HepG2 (cell line): ENCODE measurements around the gene PTGIS. TPM values are rescaled to one million over a fixed set of nuclear protein-coding genes. Genes with fewer than 3 reads are reported as not detected.
A peak's percentile ranks its signal among the peaks of the same experiment; 100 is the strongest.

Experiments
- BORCS8-MEF2B ChIP-seq: sonication (generic); formaldehyde crosslinking; IDR thresholded peaks from 2 replicates; pipeline ENCODE4 v1.8.0; 2022; ENCODE audit warnings: mild to moderate bottlenecking, missing genetic modification reagents
- ETV6 ChIP-seq: sonication (generic); formaldehyde crosslinking; conservative IDR thresholded peaks from 2 replicates; pipeline ENCODE4 v1.4.0; 2020; ENCODE audit warnings: missing genetic modification reagents
- KLF15 ChIP-seq: sonication (generic); formaldehyde crosslinking; IDR thresholded peaks from 2 replicates; pipeline ENCODE4 v1.8.1; 2023; ENCODE audit warnings: borderline replicate concordance, mild to moderate bottlenecking, inconsistent platforms, missing genetic modification reagents, mixed read lengths
- LCORL ChIP-seq, 2 experiments: fragments of 450-650 bp in 1 of 2; sonication (generic) in 1 of 2; formaldehyde crosslinking in 1 of 2; IDR thresholded peaks; 2 replicates each; pipeline versions ENCODE4 v1.5.0 to v1.6.1; 2017 to 2020; ENCODE audit warnings: antibody characterized with exemption in 1 of 2, missing genetic modification reagents in 1 of 2
- MBNL3 ChIP-seq: fragments of 250-450 bp; sonication (Bioruptor Pico); conservative IDR thresholded peaks from 2 replicates; pipeline ENCODE4 v1.8.0; 2022; ENCODE audit warnings: mild to moderate bottlenecking, inconsistent platforms
- NR3C1 ChIP-seq: sonication (generic); formaldehyde crosslinking; IDR thresholded peaks from 2 replicates; pipeline ENCODE4 v1.4.0; 2020; ENCODE audit warnings: missing genetic modification reagents
- PHF8 ChIP-seq: sonication (generic); formaldehyde crosslinking; IDR thresholded peaks from 2 replicates; pipeline ENCODE4 v1.5.0; 2020; ENCODE audit warnings: missing genetic modification reagents
- SKI ChIP-seq: fragments of 450-650 bp; IDR thresholded peaks from one replicate; pipeline ENCODE4 v1.6.1; 2018; ENCODE audit warnings: mild to moderate bottlenecking; ENCODE audit not compliant: partially characterized antibody
- ZFYVE20 ChIP-seq: sonication (generic); formaldehyde crosslinking; IDR thresholded peaks from 2 replicates; pipeline ENCODE4 v1.8.0; 2023; ENCODE audit warnings: low read depth, mild to moderate bottlenecking, moderate library complexity, missing genetic modification reagents, borderline replicate concordance
- ZNF121 ChIP-seq: sonication (generic); formaldehyde crosslinking; IDR thresholded peaks from 2 replicates; pipeline ENCODE4 v1.5.0; 2020; ENCODE audit warnings: mild to moderate bottlenecking, missing genetic modification reagents
- ZNF124 ChIP-seq: sonication (generic); formaldehyde crosslinking; IDR thresholded peaks from 2 replicates; pipeline ENCODE4 v1.4.0; 2020; ENCODE audit warnings: missing genetic modification reagents
- ZNF256 ChIP-seq: sonication (generic); formaldehyde crosslinking; conservative IDR thresholded peaks from 2 replicates; pipeline ENCODE4 v1.4.0; 2020; ENCODE audit warnings: missing genetic modification reagents
- ZNF839 ChIP-seq: sonication (generic); formaldehyde crosslinking; IDR thresholded peaks from 2 replicates; pipeline ENCODE4 v1.4.0; 2020; ENCODE audit warnings: missing genetic modification reagents, mild to moderate bottlenecking, borderline replicate concordance
- polyA plus RNA-seq, 8 experiments: library from polyadenylated mRNA; depleted of rRNA in 3 of 8; stranded (reverse) in 7 of 8; unstranded in 1 of 8; fragments of >200 nt; fragmentation: Illumina TruSeq in 4 of 8; extraction: Trizol in 4 of 8; gene quantifications; 2 replicates each; pipeline versions ENCODE4 v1.2.1 to v1.2.3, GENCODE V29; 2011 to 2016; ENCODE audit warnings: low read depth in 4 of 8, missing spikeins in 1 of 8, mixed read lengths in 1 of 8; ENCODE audit not compliant: insufficient read depth in 1 of 8
- total RNA-seq, 5 experiments: library from RNA; depleted of rRNA; stranded (reverse); fragments of >200 nt; fragmentation: Illumina TruSeq; extraction: Trizol; gene quantifications; 2 replicates each; pipeline ENCODE4 v1.2.3, GENCODE V29; 2016; ENCODE audit warnings: low read depth in 1 of 5
- TF ChIP-seq, protein P1 (sequence below): sonication (generic); formaldehyde crosslinking; IDR thresholded peaks from 2 replicates; pipeline ENCODE4 v1.4.0; 2020; ENCODE audit warnings: mild to moderate bottlenecking, missing genetic modification reagents
- TF ChIP-seq, protein P2 (sequence below): sonication (generic); formaldehyde crosslinking; IDR thresholded peaks from 2 replicates; pipeline ENCODE4 v1.8.1; 2022; ENCODE audit warnings: low read depth, mild to moderate bottlenecking, missing genetic modification reagents
- TF ChIP-seq, protein P3 (sequence below): sonication (generic); formaldehyde crosslinking; IDR thresholded peaks from 2 replicates; pipeline ENCODE4 v1.5.0; 2020; ENCODE audit warnings: missing genetic modification reagents
- TF ChIP-seq, protein P4 (sequence below): sonication (generic); formaldehyde crosslinking; IDR thresholded peaks from 2 replicates; pipeline ENCODE4 v1.9.0; 2021; ENCODE audit warnings: missing genetic modification reagents, borderline replicate concordance
- TF ChIP-seq, protein P5 (sequence below), 2 experiments: sonication (generic) in 1 of 2; formaldehyde crosslinking in 1 of 2; IDR thresholded peaks; 2 replicates each; pipeline versions ENCODE4 v1.4.0 to v1.6.1; 2018 to 2020; ENCODE audit warnings: missing genetic modification reagents in 2 of 2, borderline replicate concordance in 1 of 2, low read depth in 1 of 2, mild to moderate bottlenecking in 1 of 2, missing biosample characterization in 1 of 2

Gene PTGIS
- total and polyA plus RNA-seq, 2 of the 13 experiments (the other 11 are each of a cell fraction or from before 2014, with no cell fraction given): not detected

DNA sequence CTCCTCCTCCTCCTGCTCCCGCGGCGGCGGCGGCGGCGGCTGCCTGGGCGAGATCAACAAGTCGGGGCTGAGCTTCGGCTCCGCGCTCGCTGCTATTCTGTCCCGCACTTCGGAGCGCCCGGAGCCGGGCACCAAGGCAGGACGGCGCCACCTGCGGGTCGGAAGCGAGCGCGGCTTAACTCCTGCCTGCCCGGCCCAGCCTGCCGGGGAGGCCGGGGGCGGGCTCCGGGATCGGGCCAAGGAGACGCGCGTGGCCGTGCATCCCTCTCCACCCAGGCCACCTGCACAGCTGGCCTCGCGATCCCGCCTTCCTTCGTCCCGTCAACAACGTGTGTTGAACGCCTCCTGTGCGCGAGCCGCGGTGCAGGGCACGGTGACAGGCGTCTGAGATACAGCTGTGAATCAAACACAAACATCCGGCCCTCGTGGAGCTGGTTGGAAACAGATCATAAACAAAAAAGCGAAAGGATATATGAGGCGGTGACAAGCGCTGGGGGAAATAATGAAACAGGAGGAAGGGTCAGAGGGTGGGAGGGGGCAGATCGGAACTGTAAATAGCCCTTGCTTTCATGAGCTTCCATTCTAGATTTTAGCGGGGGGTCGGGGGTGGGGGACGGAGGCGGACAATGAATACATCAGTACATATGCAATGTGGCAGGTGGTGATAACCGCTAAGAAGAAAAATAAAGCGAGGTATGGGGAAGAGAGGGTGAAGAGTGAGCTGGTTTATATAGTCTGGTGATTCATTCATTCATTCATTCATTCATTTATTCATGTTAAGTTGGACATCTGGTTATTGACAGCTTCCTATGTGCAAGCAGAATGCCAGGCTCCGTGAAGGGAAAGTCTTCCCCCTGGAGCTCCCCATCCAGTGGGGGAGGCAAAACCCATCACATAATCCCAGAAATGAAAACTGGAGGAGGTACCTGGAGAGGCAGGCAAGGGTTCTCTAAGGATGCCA lies 83.5 kb downstream of the PTGIS start (continued):
- TF ChIP-seq SKI: no peak
- TF ChIP-seq ZFYVE20: no peak
- no peak for TF ChIP-seq NR3C1
- peak; percentile 97 for TF ChIP-seq ZNF121 (CRISPR knock-in tag)
- TF ChIP-seq, protein P1, sequence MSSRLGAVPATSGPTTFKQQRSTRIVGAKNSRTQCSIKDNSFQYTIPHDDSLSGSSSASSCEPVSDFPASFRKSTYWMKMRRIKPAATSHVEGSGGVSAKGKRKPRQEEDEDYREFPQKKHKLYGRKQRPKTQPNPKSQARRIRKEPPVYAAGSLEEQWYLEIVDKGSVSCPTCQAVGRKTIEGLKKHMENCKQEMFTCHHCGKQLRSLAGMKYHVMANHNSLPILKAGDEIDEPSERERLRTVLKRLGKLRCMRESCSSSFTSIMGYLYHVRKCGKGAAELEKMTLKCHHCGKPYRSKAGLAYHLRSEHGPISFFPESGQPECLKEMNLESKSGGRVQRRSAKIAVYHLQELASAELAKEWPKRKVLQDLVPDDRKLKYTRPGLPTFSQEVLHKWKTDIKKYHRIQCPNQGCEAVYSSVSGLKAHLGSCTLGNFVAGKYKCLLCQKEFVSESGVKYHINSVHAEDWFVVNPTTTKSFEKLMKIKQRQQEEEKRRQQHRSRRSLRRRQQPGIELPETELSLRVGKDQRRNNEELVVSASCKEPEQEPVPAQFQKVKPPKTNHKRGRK (CRISPR knock-in tag): no peak
- no peak; the same call in 1 of the 2 replicates for TF ChIP-seq ZNF256
- no peak; the same call in 1 of the 2 replicates for TF ChIP-seq ETV6 (CRISPR knock-in tag)
- TF ChIP-seq KLF15 (CRISPR knock-in tag): no peak
- TF ChIP-seq BORCS8-MEF2B (CRISPR knock-in tag): peak; percentile 84; the same call in 1 of the 2 replicates
- TF ChIP-seq, protein P2, sequence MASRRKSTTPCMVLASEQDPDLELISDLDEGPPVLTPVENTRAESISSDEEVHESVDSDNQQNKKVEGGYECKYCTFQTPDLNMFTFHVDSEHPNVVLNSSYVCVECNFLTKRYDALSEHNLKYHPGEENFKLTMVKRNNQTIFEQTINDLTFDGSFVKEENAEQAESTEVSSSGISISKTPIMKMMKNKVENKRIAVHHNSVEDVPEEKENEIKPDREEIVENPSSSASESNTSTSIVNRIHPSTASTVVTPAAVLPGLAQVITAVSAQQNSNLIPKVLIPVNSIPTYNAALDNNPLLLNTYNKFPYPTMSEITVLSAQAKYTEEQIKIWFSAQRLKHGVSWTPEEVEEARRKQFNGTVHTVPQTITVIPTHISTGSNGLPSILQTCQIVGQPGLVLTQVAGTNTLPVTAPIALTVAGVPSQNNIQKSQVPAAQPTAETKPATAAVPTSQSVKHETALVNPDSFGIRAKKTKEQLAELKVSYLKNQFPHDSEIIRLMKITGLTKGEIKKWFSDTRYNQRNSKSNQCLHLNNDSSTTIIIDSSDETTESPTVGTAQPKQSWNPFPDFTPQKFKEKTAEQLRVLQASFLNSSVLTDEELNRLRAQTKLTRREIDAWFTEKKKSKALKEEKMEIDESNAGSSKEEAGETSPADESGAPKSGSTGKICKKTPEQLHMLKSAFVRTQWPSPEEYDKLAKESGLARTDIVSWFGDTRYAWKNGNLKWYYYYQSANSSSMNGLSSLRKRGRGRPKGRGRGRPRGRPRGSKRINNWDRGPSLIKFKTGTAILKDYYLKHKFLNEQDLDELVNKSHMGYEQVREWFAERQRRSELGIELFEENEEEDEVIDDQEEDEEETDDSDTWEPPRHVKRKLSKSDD: no peak
- TF ChIP-seq PHF8: peak; percentile 62
- TF ChIP-seq ZNF124 (CRISPR knock-in tag): peak; percentile 55; the same call in 1 of the 2 replicates
- no peak for TF ChIP-seq MBNL3 (CRISPR knock-in tag)
- TF ChIP-seq, protein P3, sequence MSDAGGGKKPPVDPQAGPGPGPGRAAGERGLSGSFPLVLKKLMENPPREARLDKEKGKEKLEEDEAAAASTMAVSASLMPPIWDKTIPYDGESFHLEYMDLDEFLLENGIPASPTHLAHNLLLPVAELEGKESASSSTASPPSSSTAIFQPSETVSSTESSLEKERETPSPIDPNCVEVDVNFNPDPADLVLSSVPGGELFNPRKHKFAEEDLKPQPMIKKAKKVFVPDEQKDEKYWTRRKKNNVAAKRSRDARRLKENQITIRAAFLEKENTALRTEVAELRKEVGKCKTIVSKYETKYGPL: no peak
- no peak for TF ChIP-seq ZNF839 (CRISPR knock-in tag)
- TF ChIP-seq, protein P4, sequence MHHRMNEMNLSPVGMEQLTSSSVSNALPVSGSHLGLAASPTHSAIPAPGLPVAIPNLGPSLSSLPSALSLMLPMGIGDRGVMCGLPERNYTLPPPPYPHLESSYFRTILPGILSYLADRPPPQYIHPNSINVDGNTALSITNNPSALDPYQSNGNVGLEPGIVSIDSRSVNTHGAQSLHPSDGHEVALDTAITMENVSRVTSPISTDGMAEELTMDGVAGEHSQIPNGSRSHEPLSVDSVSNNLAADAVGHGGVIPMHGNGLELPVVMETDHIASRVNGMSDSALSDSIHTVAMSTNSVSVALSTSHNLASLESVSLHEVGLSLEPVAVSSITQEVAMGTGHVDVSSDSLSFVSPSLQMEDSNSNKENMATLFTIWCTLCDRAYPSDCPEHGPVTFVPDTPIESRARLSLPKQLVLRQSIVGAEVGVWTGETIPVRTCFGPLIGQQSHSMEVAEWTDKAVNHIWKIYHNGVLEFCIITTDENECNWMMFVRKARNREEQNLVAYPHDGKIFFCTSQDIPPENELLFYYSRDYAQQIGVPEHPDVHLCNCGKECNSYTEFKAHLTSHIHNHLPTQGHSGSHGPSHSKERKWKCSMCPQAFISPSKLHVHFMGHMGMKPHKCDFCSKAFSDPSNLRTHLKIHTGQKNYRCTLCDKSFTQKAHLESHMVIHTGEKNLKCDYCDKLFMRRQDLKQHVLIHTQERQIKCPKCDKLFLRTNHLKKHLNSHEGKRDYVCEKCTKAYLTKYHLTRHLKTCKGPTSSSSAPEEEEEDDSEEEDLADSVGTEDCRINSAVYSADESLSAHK (CRISPR knock-in tag): no peak
- TF ChIP-seq, protein P5, sequence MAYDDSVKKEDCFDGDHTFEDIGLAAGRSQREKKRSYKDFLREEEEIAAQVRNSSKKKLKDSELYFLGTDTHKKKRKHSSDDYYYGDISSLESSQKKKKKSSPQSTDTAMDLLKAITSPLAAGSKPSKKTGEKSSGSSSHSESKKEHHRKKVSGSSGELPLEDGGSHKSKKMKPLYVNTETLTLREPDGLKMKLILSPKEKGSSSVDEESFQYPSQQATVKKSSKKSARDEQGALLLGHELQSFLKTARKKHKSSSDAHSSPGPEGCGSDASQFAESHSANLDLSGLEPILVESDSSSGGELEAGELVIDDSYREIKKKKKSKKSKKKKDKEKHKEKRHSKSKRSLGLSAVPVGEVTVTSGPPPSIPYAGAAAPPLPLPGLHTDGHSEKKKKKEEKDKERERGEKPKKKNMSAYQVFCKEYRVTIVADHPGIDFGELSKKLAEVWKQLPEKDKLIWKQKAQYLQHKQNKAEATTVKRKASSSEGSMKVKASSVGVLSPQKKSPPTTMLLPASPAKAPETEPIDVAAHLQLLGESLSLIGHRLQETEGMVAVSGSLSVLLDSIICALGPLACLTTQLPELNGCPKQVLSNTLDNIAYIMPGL (CRISPR knock-in tag; IDR thresholded peaks at IDR 0.05; ENCODE audit: borderline replicate concordance in 1 of 2, low read depth in 1 of 2): peak; percentile 90 to 93; a peak in 3 of 4 replicates
- TF ChIP-seq LCORL (IDR thresholded peaks at IDR 0.05): no peak
- TF ChIP-seq LCORL (CRISPR knock-in tag; IDR thresholded peaks at IDR 0.05): peak; percentile 80
